Gastroesophageal sphincter (tissue), 3 donors: ENCODE results near the gene SORD.

Source experiments
- CTCF ChIP-seq, 4 experiments: fragments of 200-600 bp in 2 of 4; fragments of 450-650 bp in 2 of 4; sonication (generic) in 1 of 4; IDR thresholded peaks; one replicate each; pipeline ENCODE4 v1.5.1; 2017 to 2019; ENCODE audit warnings: antibody characterized with exemption in 4 of 4, mild to moderate bottlenecking in 2 of 4, moderate library complexity in 2 of 4
- EP300 ChIP-seq: sonication (generic); formaldehyde crosslinking; IDR thresholded peaks from one replicate; pipeline ENCODE4 v1.6.1; 2017; ENCODE audit warnings: antibody characterized with exemption, mild to moderate bottlenecking
- POLR2AphosphoS5 ChIP-seq: sonication (generic); formaldehyde crosslinking; IDR thresholded peaks from one replicate; pipeline ENCODE4 v1.6.1; 2017; ENCODE audit warnings: antibody characterized with exemption

- no peak for TF ChIP-seq CTCF (IDR thresholded peaks at IDR 0.05)
- no peak for TF ChIP-seq EP300
- no peak for TF ChIP-seq POLR2AphosphoS5
Measured at GRCh38 chr15:45121706-45122417, 98.9 kb downstream of the SORD start.
